Neuronal stem cell (in vitro differentiated cells): ENCODE results near the gene SHANK3.

Experiments
- DNase-seq: peaks from one replicate; pipeline ENCODE4 v3.0.0-alpha.2; 2013; ENCODE audit warnings: low spot score
- H2AFZ ChIP-seq: one replicate; pipeline ENCODE4 v1.6.1; 2013; ENCODE audit warnings: mild to moderate bottlenecking, low read length, inconsistent platforms
- H2AK5ac ChIP-seq: 2 replicates; pipeline ENCODE4 v1.6.1; 2013; ENCODE audit warnings: low read depth, mild to moderate bottlenecking, inconsistent platforms, low read length, moderate library complexity, mixed read lengths
- H2BK120ac ChIP-seq: 2 replicates; pipeline ENCODE4 v1.6.1; 2013; ENCODE audit warnings: low read depth, mild to moderate bottlenecking, inconsistent platforms, low read length, moderate library complexity, mixed read lengths
- H2BK12ac ChIP-seq: one replicate; pipeline ENCODE4 v1.6.1; 2013; ENCODE audit warnings: low read length, inconsistent platforms
- H2BK15ac ChIP-seq: 2 replicates; pipeline ENCODE4 v1.6.1; 2013; ENCODE audit warnings: mild to moderate bottlenecking, low read length, inconsistent platforms, mixed read lengths
- H2BK5ac ChIP-seq: one replicate; pipeline ENCODE4 v1.6.1; 2013; ENCODE audit warnings: inconsistent platforms, mild to moderate bottlenecking, low read length, moderate library complexity
- H3K14ac ChIP-seq: one replicate; pipeline ENCODE4 v1.6.1; 2013; ENCODE audit warnings: low read length, inconsistent platforms
- H3K18ac ChIP-seq: 2 replicates; pipeline ENCODE4 v1.6.1; 2013; ENCODE audit warnings: low read length, inconsistent platforms
- H3K23ac ChIP-seq: 2 replicates; pipeline ENCODE4 v1.6.1; 2013; ENCODE audit warnings: low read depth, mild to moderate bottlenecking, mixed read lengths, low read length, inconsistent platforms; ENCODE audit not compliant: poor library complexity
- H3K27ac ChIP-seq: replicated peaks from 3 replicates; pipeline ENCODE4 v1.5.1; 2013; ENCODE audit warnings: low read length, inconsistent platforms
- H3K27me3 ChIP-seq, 3 experiments: 2 replicates each; pipeline ENCODE4 v1.6.1; 2013; ENCODE audit warnings: low read length in 3 of 3, mild to moderate bottlenecking in 2 of 3, inconsistent platforms in 1 of 3, low read depth in 1 of 3, mixed read lengths in 1 of 3, moderate library complexity in 1 of 3; ENCODE audit not compliant: control insufficient read depth in 3 of 3, insufficient read depth in 3 of 3
- H3K36me3 ChIP-seq, 2 donors: replicated peaks in 1 of 2; 2 replicates each; pipeline ENCODE4 v1.6.1; 2013; ENCODE audit warnings: low read length in 2 of 2; ENCODE audit not compliant: control insufficient read depth in 2 of 2, insufficient read depth in 2 of 2
- H3K4ac ChIP-seq: 2 replicates; pipeline ENCODE4 v1.6.1; 2013; ENCODE audit warnings: inconsistent platforms, mild to moderate bottlenecking, low read length, moderate library complexity
- H3K4me1 ChIP-seq, 2 donors: 1 replicate in 1 of 2; 2 replicates in 1 of 2; pipeline ENCODE4 v1.6.1; 2013; ENCODE audit warnings: low read length in 2 of 2, low read depth in 1 of 2; ENCODE audit not compliant: control insufficient read depth in 2 of 2, insufficient read depth in 1 of 2
- H3K4me2 ChIP-seq: one replicate; pipeline ENCODE4 v1.6.1; 2013; ENCODE audit warnings: mild to moderate bottlenecking, low read length, inconsistent platforms; ENCODE audit not compliant: insufficient read depth, poor library complexity, severe bottlenecking
- H3K4me3 ChIP-seq, 2 donors: 2 replicates each; pipeline ENCODE4 v1.5.1; 2013; ENCODE audit warnings: low read length in 2 of 2, mild to moderate bottlenecking in 2 of 2, inconsistent platforms in 1 of 2, moderate library complexity in 1 of 2
- H3K79me1 ChIP-seq: one replicate; pipeline ENCODE4 v1.6.1; 2013; ENCODE audit warnings: low read depth, mild to moderate bottlenecking, inconsistent platforms, low read length, moderate library complexity
- H3K9ac ChIP-seq: one replicate; pipeline ENCODE4 v1.6.1; 2013; ENCODE audit warnings: mild to moderate bottlenecking, low read depth, low read length, inconsistent platforms; ENCODE audit not compliant: poor library complexity
- H3K9me3 ChIP-seq, 2 donors: replicated peaks in 1 of 2; 2 replicates each; pipeline versions ENCODE3 to v1.6.1; 2013; ENCODE audit warnings: low read length in 2 of 2, mild to moderate bottlenecking in 2 of 2, inconsistent platforms in 1 of 2, low read depth in 1 of 2, mixed read lengths in 1 of 2, moderate library complexity in 1 of 2; ENCODE audit not compliant: control insufficient read depth in 2 of 2, insufficient read depth in 1 of 2
- H4K8ac ChIP-seq: one replicate; pipeline ENCODE4 v1.6.1; 2013; ENCODE audit warnings: low read depth, mild to moderate bottlenecking, inconsistent platforms, low read length, moderate library complexity
- H4K91ac ChIP-seq: one replicate; pipeline ENCODE4 v1.6.1; 2013; ENCODE audit warnings: low read length, low read depth, mild to moderate bottlenecking, inconsistent platforms; ENCODE audit not compliant: poor library complexity
- WGBS, 2 donors: extraction: QIAGEN DNeasy Blood & Tissue Kit; methylation state at CpG; one replicate each; pipeline ENCODE4 v1.1.7; 2013; ENCODE audit warnings: missing lambda C conversion rate in 2 of 2, mixed read lengths in 1 of 2; ENCODE audit not compliant: insufficient read length in 2 of 2, insufficient replicate concordance in 1 of 2; ENCODE audit errors: extremely low coverage in 2 of 2; 5-methylcytosine and 5-hydroxymethylcytosine counted together

The SHANK3 gene

DNA sequence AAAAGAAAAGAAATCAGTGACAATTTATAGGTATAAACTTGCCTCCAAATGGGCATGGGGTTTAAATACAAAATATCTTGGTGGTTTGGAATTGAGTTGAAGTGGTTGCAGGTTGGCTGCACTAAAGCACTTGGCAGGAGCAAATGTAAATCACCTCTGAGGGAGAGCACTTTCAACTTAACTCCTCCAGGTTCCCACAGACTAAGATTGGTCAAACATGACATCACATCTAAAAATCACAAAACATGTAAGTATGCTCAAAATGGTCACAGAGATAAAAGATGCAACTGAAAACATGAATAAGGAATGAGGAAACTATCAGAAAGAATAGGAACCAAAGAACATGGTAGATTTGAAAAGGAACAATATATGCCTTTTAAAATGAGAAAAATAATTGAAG is 12.3 kb upstream of the SHANK3 start:
- Histone ChIP-seq H3K9me3 (peaks cover 3 to 5% of the 10 kb centered on the region in 2 donors), H2BK5ac (no peak overlapping the region), H2AK5ac (no peak overlapping the region)

DNA sequence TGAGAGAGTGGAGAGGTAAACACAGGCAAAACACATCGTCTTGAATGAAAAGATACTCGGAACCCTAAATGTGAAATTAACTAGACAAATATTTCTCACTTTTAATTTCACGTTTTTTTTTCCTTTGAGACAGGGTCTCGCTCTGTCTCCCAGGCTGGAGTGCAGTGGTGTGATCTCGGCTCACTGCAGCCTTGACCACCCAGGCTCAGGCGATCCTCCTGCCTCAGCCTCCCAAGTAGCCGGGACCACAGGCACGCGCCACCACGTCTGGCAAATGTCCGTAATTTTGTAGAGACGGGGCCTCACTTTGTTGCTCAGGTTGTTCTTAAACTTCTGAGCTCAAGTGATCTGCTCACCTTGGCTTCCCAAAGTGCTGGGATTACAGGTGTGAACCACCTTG is 7.4 kb upstream of the SHANK3 start:
- Histone ChIP-seq H3K23ac (no peak overlapping the region), H2BK5ac (no peak overlapping the region), H2AK5ac (no peak overlapping the region), H3K27me3 (no peaks in the 10 kb centered on the region), H3K36me3 (no peaks in the 10 kb centered on the region), H3K4ac (no peak overlapping the region), H2BK120ac (no peak overlapping the region), H3K4me1 (no peaks in the 10 kb centered on the region), H3K9ac (no peak overlapping the region), H3K14ac (no peak overlapping the region), H3K27ac (no peak overlapping the region), H3K79me1 (no peaks in the 10 kb centered on the region), H3K18ac (no peak overlapping the region), H2BK12ac (no peak overlapping the region), H3K9me3 (peaks cover 0 to 2% of the 10 kb centered on the region in 2 donors), H2AFZ (no peak overlapping the region), H4K91ac (no peak overlapping the region), H2BK15ac (no peak overlapping the region), H4K8ac (no peak overlapping the region), H3K4me3 (no peak overlapping the region), H3K4me2 (no peak overlapping the region)
- no peak for DNase-seq
- no CpG with 5 or more reads among the region's 12 CpGs for WGBS, 2 donors

More for the DNA sequence above, 12.3 kb upstream of the SHANK3 start:
- no peak overlapping the region for H3K9ac ChIP-seq
- no peak overlapping the region for H4K91ac ChIP-seq
- H2BK12ac ChIP-seq: no peak overlapping the region
- H3K36me3 ChIP-seq: no peaks in the 10 kb centered on the region
- H2BK15ac ChIP-seq: no peak overlapping the region
- H3K23ac ChIP-seq: no peak overlapping the region
- no peak overlapping the region for H4K8ac ChIP-seq
- H2AFZ ChIP-seq: no peak overlapping the region
- DNase-seq: no peak
- no peak overlapping the region for H2BK120ac ChIP-seq
- no peak overlapping the region for H3K4me2 ChIP-seq
- no peak overlapping the region for H3K4ac ChIP-seq
- peaks cover 0 to 4% of the 10 kb centered on the region in 2 donors for H3K4me1 ChIP-seq
- H3K27ac ChIP-seq: no peak overlapping the region
- no peaks in the 10 kb centered on the region for H3K79me1 ChIP-seq
- H3K4me3 ChIP-seq: no peak overlapping the region
- no peak overlapping the region for H3K14ac ChIP-seq
- H3K27me3 ChIP-seq: no peaks in the 10 kb centered on the region
- no peak overlapping the region for H3K18ac ChIP-seq

DNA sequence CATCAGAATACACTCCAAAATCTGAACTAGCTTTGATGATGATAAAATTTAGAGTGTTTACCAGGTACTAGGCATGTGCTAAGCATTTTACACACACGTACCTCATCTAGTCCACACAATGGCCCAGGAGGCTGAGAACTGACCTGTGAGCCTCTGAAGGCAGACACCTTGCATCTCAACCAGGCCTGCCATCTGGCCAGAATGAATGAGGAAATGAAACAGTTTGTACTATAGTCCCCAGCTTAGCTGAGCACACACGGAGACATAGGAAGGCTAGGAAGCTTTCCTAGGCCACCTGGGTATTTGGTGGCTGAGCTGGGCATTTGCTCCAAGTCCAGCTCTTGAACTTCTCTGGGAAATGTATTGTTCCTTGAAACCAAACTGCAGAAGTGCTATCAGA is 6.9 kb upstream of the SHANK3 start:
- H3K4me1 ChIP-seq: no peaks in the 10 kb centered on the region
- H3K79me1 ChIP-seq: no peaks in the 10 kb centered on the region
- H3K27me3 ChIP-seq: no peaks in the 10 kb centered on the region
- H3K18ac ChIP-seq: no peak overlapping the region
- WGBS, 2 donors: no CpG with 5 or more reads among the region's 2 CpGs
- no peak overlapping the region for H2BK15ac ChIP-seq
- DNase-seq: no peak
- H3K27ac ChIP-seq: no peak overlapping the region
- H4K8ac ChIP-seq: no peak overlapping the region
- no peak overlapping the region for H3K14ac ChIP-seq
- no peak overlapping the region for H2BK5ac ChIP-seq
- no peak overlapping the region for H3K4me3 ChIP-seq
- H3K36me3 ChIP-seq: no peaks in the 10 kb centered on the region
- no peak overlapping the region for H2AK5ac ChIP-seq
- no peak overlapping the region for H4K91ac ChIP-seq
- H2BK12ac ChIP-seq: no peak overlapping the region
- no peak overlapping the region for H3K4ac ChIP-seq
- no peak overlapping the region for H2AFZ ChIP-seq
- no peak overlapping the region for H3K9ac ChIP-seq
- H3K9me3 ChIP-seq: no peaks in the 10 kb centered on the region
- H2BK120ac ChIP-seq: no peak overlapping the region
- H3K4me2 ChIP-seq: no peak overlapping the region
- no peak overlapping the region for H3K23ac ChIP-seq

DNA sequence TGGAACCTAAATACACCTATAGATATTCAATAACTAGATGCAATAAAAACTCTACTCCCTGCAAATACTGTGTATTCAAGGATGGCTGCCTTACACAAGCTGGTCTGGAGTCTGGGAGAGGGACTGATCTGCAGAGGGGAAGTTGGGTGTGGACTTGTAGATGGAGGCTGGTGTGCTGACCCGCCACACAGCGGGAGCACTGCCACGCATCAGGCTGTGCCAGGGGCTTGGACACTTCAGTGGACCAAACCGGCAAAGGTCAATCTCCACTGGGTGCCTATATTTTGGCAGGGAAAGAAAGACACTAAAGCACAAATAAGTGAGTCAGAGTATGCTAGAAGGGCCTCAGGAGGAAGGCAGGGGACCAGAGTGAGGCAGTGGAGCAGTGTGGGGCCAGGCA is 2.1 kb upstream of the SHANK3 start:
- no peak overlapping the region for H4K8ac ChIP-seq
- peaks cover 0 to 4% of the 10 kb centered on the region in 2 donors for H3K9me3 ChIP-seq
- H3K4me2 ChIP-seq: no peak overlapping the region
- H3K18ac ChIP-seq: peak overlapping the region; percentile 85
- H2AK5ac ChIP-seq: peak overlapping the region; percentile 98
- H2AFZ ChIP-seq: no peak overlapping the region
- no peak overlapping the region for H3K4ac ChIP-seq
- peak overlapping the region; percentile 27 for H2BK15ac ChIP-seq
- no peak overlapping the region for H4K91ac ChIP-seq
- no peak overlapping the region for H3K4me3 ChIP-seq
- H3K14ac ChIP-seq: no peak overlapping the region
- no peak overlapping the region for H2BK5ac ChIP-seq
- H2BK12ac ChIP-seq: peak overlapping the region; percentile 4
- H3K9ac ChIP-seq: no peak overlapping the region
- H3K36me3 ChIP-seq: peaks cover 0 to 1% of the 10 kb centered on the region in 2 donors
- H3K79me1 ChIP-seq: peaks cover 9% of the 10 kb centered on the region
- no peak for DNase-seq
- no CpG with 5 or more reads among the region's 4 CpGs for WGBS, 2 donors
- H3K23ac ChIP-seq: peak overlapping the region; percentile 34
- H2BK120ac ChIP-seq: no peak overlapping the region
- no peak overlapping the region for H3K27ac ChIP-seq
- H3K27me3 ChIP-seq: peaks cover 0 to 4% (median 0%) of the 10 kb centered on the region in 3 experiments
- peaks cover 9 to 11% of the 10 kb centered on the region in 2 donors for H3K4me1 ChIP-seq
